Stimulated activated CD8-positive, alpha-beta memory T cell treated with anti-CD3 and anti-CD28 coated beads, Interleukin-12 subunit alpha, Interleukin-12 subunit beta, amount 100 ng/mL, for 4 hours (primary cell): ENCODE data around the gene NKX1-2.

Source experiments
- DNase-seq: peaks from one replicate; pipeline ENCODE4 v3.0.0-alpha.2; 2020; ENCODE audit warnings: low read depth

Gene NKX1-2

GRCh38 chr10:124450012-124450782 is at the start of gene NKX1-2:
TSS of gene NKX1-2 (minus strand) at chr10:124450035. CDS start at chr10:124449943, 92 bp downstream.
- DNase-seq, result no peak

GRCh38 chr10:124498056-124498455 is 48.2 kb upstream of the NKX1-2 start:
- no peak for DNase-seq

DNA sequence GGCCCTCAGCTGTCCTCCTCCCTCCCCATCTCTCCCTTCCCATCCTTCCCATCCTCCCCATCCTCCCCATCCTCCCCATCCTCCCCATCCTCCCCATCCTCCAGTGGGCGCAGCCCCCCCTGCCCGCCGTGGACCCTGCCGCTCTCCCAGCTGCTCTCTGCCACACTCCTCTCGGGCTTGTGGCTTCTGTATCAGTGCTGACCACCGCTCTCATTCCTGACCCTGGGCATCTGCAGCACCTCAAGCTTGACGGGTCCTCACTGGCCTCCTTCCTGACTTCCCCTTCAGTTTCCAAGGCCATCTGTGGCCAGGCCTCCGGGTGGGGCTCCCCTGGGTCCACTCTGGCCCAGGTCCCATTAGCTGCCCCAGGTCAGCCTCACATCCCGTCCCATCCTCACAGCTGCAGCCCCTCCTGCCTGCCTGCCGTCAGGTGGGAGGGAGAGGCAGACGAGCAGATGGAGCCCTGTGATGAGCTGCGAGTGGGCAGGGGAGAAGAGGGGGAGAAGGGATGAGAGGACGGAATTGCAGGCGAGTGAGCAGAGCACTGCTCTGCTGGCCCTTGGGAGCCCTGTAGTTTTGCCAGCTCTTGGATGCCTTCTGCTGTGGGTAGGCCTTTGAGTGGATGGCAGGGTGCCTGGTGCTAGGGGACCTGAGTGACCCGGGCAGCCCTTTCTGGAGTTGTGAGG is 47.5 kb upstream of the NKX1-2 start:
- no peak for DNase-seq

- no peak for DNase-seq
Observed at GRCh38 chr10:124496620-124497019, 46.8 kb upstream of the NKX1-2 start.

- DNase-seq, result no peak
Observed at GRCh38 chr10:124496150-124496549, 46.3 kb upstream of the NKX1-2 start.

GRCh38 chr10:124495725-124496124 is 45.9 kb upstream of the NKX1-2 start:
- no peak for DNase-seq

- no peak for DNase-seq
Observed at GRCh38 chr10:124495162-124495561, 45.3 kb upstream of the NKX1-2 start.

DNA sequence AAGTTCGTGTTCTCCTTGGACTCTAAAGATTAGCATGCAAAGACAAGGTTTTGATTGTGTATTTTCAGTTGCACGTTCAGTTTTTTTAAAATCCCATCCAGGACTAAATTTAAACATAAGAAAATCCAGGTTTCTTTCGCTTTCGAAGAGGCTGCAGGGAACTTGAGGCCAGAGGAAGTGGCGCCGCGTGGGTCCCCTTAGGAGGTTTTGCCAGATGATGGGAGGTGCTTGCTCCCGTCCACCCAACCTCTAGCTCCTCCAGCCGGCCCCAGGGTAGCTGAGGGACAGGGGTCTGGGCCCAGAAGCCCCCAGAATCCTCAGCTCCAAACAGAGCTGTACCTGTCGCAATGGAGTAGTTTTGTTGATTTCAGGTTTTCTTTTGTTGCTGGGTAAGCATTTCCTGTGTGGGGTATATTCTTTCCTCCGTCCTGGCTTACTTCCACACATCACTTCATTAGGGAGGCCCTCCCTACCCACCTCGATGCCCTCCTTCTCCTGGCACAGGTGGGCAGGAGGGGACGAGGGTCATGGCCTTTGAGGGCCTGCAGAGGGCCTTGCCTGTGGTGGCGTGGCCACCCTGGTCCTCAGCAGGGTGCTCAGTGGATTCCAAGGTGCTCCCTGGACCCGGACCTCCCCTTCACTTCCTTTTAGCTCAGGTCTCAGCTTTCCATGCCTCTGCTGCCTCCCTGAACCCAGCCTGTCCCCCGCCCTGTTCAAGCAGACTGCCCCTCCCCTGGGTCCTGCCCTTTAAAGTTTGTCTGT is 44.4 kb upstream of the NKX1-2 start:
- no peak for DNase-seq

- DNase-seq, result no peak
Observed at GRCh38 chr10:124493214-124493882, 43.5 kb upstream of the NKX1-2 start.

GRCh38 chr10:124492266-124492665 is 42.4 kb upstream of the NKX1-2 start:
- no peak for DNase-seq

GRCh38 chr10:124491105-124491504 is 41.3 kb upstream of the NKX1-2 start:
- DNase-seq, result no peak

GRCh38 chr10:124486635-124487034 is 36.8 kb upstream of the NKX1-2 start:
- DNase-seq, result no peak

GRCh38 chr10:124484661-124485060 is 34.8 kb upstream of the NKX1-2 start:
- no peak for DNase-seq

- no peak for DNase-seq
Observed at GRCh38 chr10:124484031-124484430, 34.2 kb upstream of the NKX1-2 start.

- DNase-seq, result no peak
Observed at GRCh38 chr10:124482876-124483275, 33.0 kb upstream of the NKX1-2 start.

- no peak for DNase-seq
Observed at GRCh38 chr10:124482236-124482800, 32.5 kb upstream of the NKX1-2 start.

DNA sequence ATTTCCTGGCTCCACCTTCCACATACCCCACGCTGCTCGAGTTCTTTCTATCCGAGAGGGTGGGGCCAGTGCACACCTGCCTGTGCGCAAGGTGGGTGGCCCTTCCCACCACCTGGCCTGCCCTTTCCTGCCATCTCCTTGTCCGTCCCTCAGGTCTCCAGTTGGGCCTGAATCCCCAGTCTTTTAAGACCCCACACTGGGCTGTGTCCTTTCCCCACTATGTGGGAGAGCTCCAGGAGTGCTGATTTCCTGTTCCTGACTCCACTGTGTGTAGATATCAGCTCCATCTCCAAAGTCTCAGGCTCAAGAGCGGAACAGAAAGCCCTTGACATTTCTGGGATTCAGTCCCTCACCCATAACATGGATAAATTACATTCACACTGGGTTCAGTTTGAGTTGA is 31.9 kb upstream of the NKX1-2 start:
- DNase-seq, result no peak

GRCh38 chr10:124480860-124481259 is 31.0 kb upstream of the NKX1-2 start:
- no peak for DNase-seq

GRCh38 chr10:124478515-124478914 is 28.7 kb upstream of the NKX1-2 start:
- no peak for DNase-seq

DNA sequence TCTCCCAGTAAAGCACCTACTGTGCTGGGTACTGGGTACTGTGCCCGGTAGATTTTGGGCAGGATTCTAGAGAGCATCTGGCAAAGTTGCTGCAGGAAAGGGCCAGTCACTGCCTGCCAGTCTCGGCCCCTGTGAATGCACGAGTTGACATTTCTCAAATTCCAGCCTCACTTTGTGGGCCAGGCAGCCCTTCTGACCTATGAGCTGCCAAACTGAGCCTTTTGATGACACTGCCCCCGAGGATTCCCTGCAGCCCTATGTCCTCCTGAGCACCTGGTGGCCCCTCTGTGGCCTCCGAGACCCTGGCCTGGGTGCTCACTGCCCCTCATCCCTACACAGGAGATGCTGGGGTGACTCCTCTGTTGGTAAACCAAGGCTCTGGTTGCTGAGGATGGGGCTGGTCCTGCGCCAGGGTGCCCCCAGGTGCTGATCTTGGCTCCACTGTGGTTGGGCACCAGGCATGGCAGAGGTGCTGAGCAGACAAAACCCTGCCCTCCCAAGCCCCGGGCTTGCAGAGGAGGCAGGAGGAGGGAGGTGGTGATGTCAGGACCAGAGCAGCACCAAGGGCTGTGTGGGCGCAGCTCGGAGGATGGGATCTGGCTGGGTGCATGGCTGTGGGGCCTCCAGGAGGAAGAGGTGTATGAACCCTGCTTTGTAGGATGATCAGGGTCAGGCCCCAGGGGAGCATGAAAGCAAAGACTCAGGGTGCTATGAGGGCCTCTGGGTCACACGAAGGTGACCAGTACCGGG is 28.0 kb upstream of the NKX1-2 start:
- no peak for DNase-seq

DNA sequence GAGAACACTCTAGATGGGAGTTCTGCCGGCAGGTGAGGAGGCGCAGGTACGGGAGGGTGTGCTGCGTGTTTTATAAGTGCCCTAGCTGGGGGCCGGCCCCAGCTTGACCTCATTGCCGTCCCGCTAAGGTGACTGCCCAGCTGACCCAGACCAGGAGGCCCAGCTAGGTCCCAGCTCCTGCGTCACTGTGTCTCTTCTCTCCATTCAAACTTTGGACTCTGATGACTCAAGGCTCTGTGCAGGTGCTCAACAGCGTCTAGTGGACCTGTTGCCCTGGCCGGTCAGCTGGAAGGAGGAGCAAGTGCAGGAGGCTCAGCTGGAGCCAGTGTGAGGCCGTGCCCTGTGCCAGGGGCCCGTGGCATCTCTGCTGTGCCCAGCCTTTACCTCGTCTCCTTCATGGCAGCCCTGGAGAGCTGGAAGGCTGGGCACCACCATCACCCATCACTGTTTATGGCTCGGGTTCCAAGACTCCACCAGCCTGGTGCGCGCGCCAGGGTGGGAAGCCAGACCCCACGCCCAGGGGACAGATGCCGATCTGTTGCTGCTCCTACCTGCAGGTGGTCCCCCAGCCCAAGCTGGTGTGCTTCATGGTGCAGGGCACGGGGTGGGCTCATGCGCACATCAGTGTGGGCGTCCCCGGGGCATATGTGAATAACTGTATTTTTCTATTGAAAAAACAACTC is 26.3 kb upstream of the NKX1-2 start:
- no peak for DNase-seq
